HFF-Myc (cell line): ENCODE results near the gene ADARB1.

Experiments used
- DNase-seq: peaks from one replicate; pipeline ENCODE4 v3.0.0-alpha.2; 2011; ENCODE audit warnings: low read depth; ENCODE audit errors: extremely low read depth
- H3K4me3 ChIP-seq: replicated peaks from 2 replicates; pipeline ENCODE4 v1.5.1; 2011; ENCODE audit warnings: low read depth, mild to moderate bottlenecking, control low read depth, low read length
- TF ChIP-seq, protein P1 (sequence below): IDR thresholded peaks from 2 replicates; pipeline ENCODE4 v1.5.1; 2012; ENCODE audit warnings: mild to moderate bottlenecking, low read depth, low read length, control low read depth; ENCODE audit errors: missing control alignments

ADARB1 gene

GRCh38 chr21:45071874-45072737 lies 2.3 kb upstream of the ADARB1 start:
- no peak for DNase-seq
- TF ChIP-seq, protein P1, sequence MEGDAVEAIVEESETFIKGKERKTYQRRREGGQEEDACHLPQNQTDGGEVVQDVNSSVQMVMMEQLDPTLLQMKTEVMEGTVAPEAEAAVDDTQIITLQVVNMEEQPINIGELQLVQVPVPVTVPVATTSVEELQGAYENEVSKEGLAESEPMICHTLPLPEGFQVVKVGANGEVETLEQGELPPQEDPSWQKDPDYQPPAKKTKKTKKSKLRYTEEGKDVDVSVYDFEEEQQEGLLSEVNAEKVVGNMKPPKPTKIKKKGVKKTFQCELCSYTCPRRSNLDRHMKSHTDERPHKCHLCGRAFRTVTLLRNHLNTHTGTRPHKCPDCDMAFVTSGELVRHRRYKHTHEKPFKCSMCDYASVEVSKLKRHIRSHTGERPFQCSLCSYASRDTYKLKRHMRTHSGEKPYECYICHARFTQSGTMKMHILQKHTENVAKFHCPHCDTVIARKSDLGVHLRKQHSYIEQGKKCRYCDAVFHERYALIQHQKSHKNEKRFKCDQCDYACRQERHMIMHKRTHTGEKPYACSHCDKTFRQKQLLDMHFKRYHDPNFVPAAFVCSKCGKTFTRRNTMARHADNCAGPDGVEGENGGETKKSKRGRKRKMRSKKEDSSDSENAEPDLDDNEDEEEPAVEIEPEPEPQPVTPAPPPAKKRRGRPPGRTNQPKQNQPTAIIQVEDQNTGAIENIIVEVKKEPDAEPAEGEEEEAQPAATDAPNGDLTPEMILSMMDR, result no peak
- no peak overlapping the region for H3K4me3 ChIP-seq

GRCh38 chr21:45072738-45073300 lies 1.6 kb upstream of the ADARB1 start:
- TF ChIP-seq, protein P1, result no peak
- DNase-seq, result no peak
- H3K4me3 ChIP-seq, result no peak overlapping the region

- peak overlapping the region; percentile 52 for H3K4me3 ChIP-seq
- DNase-seq, result no peak
- TF ChIP-seq, protein P1, result no peak
Measured at GRCh38 chr21:45073301-45074047, 906 bp upstream of the ADARB1 start.

- no peak for DNase-seq
- TF ChIP-seq, protein P1, result no peak
Measured at GRCh38 chr21:45074818-45075595, 627 bp downstream of the ADARB1 start.

GRCh38 chr21:45075596-45076244 lies 1.3 kb downstream of the ADARB1 start:
- TF ChIP-seq, protein P1, result no peak

More at GRCh38 chr21:45074818-45075595, 627 bp downstream of the ADARB1 start:
- H3K4me3 ChIP-seq, result peak overlapping the region; percentile 59

More at GRCh38 chr21:45075596-45076244, 1.3 kb downstream of the ADARB1 start:
- H3K4me3 ChIP-seq, result peak overlapping the region; percentile 59
- no peak for DNase-seq
